Measurements from ENCODE around the gene HECTD2.
"Not testable (repeated sequence)": the region's sequence is repeated elsewhere in the genome, so short reads cannot be mapped to it uniquely, and the experiment has no call there.

Gene HECTD2, protein sequence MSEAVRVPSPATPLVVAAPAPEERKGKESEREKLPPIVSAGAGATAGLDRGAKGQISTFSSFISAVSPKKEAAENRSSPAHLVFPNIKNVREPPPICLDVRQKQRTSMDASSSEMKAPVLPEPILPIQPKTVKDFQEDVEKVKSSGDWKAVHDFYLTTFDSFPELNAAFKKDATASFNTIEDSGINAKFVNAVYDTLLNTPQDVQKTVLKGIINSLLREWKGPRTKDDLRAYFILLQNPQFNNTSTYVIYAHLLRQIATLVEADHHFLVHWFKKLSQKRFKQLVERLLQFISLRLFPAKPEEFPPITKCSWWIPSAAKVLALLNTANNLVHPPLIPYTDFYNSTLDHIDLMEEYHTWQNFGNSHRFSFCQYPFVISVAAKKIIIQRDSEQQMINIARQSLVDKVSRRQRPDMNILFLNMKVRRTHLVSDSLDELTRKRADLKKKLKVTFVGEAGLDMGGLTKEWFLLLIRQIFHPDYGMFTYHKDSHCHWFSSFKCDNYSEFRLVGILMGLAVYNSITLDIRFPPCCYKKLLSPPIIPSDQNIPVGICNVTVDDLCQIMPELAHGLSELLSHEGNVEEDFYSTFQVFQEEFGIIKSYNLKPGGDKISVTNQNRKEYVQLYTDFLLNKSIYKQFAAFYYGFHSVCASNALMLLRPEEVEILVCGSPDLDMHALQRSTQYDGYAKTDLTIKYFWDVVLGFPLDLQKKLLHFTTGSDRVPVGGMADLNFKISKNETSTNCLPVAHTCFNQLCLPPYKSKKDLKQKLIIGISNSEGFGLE

DNA sequence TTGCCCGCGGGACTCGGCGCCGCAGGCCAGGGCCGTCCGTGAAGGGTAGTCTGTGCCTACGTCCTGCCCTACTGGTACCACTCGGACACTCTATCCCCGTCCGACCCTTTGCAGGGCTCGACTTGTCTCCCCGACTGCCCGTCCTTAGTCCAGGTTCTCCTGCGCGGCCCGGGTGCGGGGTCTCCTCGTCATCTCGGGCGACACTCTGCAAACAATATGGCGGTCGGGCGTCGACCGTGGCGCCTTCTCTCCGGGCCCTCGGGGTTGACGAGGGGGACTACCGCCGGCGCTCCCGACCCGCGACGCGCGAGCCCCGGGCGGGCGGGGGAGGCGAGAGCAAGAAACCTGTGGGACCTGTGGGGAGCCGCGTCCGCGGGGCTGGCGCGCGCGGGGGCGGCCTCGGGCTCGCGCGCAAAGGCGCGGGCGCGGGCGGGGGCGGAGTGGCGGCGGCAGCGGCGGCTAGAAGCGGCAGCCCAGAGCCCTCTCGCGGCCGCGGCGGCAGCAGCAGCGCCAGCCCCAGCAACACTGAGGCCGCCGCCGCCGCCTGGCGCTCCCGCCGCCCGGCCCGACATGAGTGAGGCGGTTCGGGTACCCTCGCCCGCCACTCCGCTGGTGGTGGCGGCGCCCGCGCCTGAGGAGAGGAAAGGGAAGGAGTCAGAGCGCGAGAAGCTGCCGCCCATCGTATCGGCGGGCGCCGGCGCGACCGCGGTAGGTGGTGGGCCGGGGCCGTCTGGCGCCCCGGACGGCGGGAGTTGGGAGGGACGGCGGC is at the start of gene HECTD2:
Gene HECTD2, plus strand, starts transcription at position 476 of the 769 bp plus-strand sequence. Its CDS starts 95 bp downstream, at position 571.
- peak; percentile 81 for DNase-seq

DNA sequence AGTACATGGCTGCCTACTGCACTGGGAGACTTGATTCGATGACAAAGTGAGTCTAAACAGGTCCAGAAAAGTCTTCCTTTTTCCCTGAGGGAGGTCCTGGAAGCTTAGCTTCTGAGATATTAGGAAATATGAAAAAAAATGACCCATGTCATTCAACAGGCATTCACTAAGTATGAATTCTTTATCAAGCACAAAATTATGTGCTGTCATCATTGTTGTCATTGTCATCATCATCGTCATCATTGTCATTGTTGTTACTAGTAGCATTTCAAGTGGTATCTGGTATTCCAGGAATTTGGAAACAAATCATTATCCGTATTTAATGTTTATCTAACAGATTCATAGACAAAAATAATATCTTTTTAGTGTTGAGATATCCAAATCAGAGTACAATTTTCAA is 49.7 kb upstream of the HECTD2 start:
- DNase-seq: no peak

DNA sequence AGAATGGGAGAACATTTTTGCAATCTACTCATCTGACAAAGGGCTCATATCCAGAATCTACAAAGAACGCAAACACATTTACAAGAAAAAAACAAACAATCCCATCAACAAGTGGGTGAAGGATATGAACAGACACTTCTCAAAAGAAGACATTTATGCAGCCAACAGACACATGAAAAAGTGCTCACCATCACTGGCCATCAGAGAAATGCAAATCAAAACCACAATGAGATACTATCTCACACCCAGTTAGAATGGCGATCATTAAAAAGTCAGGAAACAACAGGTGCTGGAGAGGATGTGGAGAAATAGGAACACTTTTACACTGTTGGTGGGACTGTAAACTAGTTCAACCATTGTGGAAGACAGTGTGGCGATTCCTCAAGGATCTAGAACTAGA is 44.6 kb upstream of the HECTD2 start:
- DNase-seq: not testable (repeated sequence)

DNA sequence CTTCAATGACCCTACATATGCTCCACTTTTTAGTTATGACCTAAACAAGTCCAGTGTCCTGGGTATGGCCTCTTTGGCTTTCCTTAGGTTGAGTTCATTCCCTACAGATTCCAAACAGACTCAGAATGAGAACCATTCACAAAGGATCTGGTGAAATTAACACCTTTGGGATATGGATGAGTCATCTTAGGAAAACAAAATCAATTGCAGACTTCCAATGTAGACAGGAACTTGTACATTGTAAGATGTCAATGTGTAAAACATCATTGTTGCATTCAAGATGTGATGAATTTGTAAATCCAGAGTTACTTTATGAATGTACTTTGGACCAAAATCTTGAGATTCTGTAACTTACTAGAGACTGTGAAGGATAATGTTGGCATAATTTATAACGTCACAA is 43.4 kb upstream of the HECTD2 start:
- DNase-seq: peak; percentile 34

DNA sequence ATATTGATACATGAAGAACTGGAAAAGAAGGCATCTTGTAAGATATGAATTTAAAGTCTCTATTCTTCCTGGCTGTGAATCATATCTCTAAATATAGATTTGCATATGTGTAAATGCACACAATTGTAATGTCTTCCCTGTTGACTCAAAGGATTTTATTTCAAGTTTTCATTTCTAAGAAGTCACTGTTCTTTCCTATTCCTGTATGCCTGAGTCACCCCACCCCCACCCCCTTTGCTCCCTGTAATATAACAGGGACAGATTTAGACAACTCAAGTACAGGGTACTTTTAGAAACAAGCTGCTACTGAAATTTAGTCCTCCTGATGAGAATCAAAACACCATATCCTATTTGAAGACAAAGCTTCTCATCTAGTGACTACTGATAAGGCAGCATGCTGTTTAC is 43.0 kb upstream of the HECTD2 start:
- DNase-seq: peak; percentile 43

DNA sequence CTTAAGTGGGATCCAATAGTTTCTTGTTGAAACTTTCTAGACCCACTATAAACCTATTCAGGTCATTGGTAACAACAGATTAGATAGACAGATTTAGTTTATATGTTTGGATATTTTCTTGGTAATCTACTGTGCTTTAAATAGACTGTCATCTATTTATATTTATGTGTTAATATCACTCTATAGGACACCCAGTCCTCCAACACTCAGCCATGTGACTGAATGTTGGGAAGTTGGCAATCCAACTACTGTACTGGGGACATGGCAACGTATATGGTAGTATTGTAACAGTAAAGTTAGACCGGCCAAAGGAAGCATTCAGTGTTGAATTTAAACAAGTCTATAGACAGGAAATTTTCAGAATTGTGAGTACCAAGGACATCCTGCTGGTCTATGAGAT is 42.6 kb upstream of the HECTD2 start:
- DNase-seq: no peak

DNA sequence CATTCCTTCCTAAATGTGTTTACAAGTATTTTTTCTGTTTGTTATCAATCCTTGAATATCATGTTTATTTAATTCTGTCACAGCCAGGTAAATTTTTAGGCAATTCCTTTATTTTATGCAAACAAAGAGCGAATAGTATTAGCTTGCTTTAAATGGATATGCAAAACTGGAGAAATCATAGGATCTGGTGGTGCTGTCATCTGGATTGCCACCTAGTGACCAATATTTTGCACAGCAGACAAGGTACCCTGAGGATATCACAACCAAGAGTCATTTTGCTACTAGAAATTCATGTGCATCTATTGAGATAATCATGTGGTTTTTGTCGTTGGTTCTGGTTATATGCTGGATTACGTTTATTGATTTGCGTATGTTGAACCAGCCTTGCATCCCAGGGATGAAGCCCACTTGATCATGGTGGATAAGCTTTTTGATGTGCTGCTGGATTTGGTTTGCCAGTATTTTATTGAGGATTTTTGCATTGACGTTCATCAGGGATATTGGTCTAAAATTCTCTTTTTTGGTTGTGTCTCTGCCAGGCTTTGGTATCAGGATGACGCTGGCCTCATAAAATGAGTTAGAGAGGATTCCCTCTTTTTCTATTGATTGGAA is 40.1 kb upstream of the HECTD2 start:
- DNase-seq: peak; percentile 39

DNA sequence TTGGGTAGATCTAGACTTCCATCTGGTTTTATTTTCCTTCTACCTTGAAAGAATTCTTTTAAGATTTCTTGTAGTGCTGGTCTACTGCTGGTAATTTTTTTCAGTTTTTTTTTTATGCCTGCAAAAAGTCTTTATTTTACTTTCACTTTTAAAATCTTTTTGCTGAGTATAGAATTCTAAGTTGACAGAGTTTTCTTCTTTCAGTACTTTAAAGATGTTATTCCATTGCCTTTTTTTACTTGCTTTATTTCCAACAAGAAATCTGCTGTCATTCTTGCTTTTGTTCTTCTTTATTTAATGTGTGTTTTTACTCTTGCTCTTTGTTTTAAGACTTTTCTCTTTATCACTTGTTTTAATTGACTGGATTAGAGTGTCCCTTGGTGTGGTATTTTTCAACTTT is 36.1 kb upstream of the HECTD2 start:
- no peak for DNase-seq

DNA sequence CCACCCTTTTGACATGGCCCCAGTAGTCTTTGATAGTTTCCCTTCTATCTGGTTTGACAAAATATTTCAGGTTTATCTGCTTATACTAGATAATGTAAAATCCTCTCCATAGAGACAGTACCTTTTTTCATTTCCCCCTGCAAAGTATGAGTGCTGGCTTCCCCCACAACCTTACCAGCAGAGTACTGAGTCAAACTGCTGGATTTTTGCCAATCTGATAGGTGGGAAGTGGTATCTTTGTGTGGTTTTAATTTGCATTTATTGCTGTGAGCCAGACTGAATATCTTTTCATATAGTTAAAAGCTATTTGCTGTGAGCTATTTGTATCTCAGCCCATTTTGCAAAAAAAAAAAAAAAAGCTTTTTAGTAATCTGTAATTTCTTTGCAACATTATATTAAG is 32.1 kb upstream of the HECTD2 start:
- DNase-seq: peak; percentile 66

DNA sequence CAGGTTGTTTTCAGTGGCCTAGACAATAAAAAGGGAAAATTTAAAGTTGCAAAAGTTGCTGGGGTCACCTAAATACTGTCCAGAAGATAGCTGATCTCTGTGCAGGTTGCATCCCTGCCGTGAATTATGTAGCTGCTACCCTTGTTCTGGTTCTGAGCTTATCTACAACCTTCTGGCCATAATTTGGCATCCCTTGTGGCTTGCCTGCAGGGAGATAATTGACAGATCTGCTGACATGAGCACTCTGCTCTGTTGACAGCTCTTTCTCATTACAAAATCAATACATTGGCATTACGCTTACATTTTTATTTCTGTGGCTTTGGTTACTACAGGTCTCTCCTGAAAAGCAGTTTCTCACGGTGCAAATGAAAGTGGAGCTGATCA is 29.3 kb upstream of the HECTD2 start:
- DNase-seq: no peak

DNA sequence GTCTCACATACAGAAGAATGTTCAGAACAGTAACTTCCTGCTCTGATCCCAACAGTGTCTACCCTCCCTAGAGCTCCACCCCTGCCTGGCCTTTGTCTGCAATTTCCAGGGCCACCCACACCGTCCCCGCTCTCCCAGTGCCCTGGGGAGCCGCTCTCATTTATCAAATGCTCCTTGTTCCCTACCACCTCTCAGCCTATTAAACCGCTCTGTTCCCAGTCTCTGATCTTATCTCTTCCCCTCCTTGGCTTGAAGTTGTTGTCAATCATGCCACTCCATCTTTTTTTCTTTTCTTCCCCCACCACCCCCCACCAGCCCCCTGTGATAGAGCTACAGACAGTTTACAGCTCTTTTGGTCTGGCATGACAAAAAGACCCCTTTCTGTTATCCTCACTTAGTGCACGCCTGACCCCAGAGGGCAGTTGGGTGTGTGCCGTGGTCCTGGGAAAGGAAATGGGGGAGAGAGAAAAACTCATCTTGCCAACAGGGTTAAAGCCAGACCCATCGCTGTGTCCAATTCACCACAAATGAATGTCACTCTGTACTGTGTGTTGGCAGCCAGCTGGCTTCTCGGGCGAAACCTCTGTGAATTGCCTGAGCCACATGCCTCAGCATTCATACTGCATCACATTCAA is 28.8 kb upstream of the HECTD2 start:
- no peak for DNase-seq

DNA sequence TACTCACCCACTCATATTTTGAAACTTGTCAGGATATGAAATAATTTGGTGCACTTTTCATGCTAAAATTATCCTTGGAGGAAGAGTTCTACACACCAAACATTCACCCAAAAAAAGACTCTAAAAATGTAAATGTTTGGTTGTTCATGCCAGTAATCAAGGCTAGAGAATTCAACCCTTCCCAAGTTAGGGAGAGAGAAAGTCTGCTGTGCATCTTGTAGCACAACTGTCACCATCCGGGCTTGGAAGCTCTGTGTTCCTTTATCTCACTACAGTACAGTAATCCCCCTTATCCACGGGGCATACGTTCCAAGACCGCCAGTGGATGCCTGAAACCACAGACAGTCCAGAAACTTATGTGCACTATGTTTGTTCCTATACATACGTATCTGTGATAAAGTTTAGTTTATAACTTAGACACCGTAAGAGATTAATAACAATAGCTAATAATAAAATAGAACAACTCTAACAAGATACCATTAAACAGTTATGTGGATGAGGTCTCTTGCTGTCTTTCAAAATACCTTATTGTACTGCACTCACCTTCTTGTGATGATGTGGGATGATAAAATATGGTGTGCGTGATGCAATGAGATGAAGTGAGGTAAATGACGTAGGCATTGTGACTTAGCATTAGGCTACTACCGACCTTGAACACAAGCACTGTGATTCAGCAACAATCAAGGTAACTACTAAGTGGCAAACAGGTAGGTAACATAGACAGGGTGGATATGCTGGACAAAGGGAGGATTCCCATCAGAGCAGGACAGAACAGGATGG is 24.6 kb upstream of the HECTD2 start:
- DNase-seq: no peak

DNA sequence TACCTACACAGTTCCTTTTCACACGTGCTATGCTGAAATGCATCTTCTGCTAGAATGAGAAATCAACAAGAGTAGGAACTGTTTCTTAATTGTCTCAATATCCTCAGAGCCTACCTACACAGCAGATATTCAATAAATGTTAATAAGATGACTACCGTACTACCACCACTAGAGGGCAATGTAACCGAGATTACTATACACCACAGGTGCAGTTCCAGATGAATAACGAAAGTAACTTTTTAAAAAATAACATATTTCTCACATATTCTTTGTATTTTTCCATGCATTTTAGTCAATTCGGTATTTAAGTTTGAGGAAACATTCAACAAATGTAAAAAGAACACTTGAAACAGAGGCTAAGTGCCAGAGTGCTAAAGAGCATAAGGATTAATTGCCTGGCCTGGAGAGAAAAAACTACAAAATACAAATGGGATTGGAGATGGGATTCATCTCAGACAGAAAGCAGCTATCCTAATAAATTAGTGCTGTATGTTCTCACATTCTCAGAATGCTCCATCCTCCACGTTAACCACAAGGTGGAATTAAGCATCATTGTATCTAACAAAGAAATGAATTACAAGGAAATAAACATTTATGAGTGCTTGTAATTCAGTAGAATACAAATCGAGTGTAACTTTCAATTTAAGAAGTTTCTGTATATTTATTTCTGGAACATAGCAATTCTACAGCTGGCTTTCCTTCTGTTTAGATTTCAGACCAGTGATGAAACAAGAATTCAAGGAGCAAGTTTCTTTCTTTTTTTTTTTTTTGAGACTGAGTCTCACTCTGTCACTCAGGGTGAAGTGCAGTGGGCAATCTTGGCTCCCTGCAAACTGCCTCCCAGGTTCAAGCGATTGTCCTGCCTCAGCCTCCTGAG is 20.3 kb upstream of the HECTD2 start:
- DNase-seq: peak; percentile 57

DNA sequence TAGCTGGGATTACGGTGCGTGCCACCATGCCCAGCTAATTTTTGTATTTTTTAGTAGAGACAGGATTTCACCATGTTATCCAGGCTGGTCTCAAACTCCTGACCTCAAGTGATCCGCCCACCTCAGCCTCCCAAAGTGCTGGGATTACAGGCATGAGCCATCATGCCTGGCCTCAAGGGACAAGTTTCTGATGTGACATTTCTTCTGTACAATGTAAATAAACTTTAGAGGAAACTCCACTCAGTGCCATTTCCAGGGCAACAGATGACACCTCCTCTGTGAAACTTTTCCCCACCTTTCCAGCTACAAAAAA is 19.7 kb upstream of the HECTD2 start:
- DNase-seq: not testable (repeated sequence)

DNA sequence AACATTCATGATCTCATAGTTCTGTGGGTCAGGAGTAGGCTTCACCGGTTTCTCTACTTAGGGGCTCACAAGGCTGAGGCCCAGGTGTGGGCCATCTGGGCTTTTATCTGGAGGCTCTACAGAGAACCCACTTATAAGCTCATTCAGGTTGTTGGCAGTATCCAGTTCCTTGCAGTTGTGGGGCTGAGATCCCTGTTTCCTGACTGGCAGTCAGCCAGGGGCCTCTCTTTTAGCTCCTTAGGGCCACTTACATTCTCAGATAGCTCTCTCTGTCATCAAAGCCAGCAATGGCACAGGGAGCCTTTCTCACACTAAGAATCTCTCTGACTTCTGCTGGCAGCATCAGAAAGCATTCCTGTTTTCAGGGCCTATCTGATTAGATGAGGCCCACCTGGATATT is 18.2 kb upstream of the HECTD2 start:
- no peak for DNase-seq

DNA sequence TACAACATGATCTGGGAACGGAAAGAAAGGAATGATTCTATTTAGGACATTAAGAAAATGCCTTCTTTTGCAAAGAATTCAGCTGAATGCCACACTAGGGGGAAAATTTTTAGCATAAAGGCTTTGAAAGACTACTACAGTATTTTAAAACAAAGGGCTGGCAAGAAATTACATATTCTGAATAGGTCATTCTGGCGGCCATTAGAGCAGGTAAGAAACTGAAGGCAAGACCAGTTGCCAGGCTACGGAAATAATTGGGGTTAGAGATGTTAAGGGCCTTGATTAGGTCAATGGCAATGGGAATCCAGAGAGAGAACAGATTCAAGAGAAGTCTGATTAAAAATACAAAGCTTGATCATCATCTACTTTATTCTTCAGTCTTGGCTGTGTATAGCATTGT is 3.8 kb upstream of the HECTD2 start:
- DNase-seq: no peak

DNA sequence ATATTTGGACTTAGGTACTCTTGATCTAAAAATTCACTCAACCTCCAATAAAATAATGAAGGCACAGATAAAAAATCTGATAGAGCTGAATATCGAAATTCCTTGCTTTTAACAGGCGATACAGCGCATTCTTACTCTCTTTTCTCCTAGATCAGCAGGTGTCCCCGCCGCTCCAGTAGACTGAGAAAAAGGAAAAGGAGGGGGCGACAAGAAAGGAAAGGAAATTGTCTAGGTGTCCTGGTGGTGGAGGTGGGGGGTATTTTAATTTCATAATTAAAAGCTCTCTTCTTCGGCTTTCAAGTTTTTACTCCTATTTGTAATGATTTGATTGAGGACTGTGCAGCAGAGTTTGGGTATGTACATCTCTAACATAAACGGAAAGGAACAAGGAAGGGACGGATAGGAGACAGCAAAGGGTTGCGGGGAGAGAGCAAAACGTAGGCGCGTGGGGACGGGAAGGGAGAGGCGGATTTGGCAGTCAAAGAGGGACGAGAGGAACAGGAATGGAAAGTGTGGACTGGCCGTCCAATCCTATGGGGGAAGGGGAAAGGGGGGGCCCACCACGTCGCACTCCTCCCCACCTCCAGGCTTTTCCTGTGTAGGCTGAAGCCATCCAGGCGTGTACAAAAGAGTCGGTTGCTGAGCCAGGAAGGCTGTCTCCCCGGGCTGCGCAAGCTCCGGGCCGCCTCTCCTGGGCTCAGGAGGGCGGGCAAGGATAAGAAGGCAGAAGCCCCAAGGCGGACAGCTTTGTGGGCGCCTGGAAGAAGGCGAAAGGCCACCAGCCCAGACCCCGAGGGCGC is 875 bp upstream of the HECTD2 start:
- DNase-seq: peak; percentile 86

DNA sequence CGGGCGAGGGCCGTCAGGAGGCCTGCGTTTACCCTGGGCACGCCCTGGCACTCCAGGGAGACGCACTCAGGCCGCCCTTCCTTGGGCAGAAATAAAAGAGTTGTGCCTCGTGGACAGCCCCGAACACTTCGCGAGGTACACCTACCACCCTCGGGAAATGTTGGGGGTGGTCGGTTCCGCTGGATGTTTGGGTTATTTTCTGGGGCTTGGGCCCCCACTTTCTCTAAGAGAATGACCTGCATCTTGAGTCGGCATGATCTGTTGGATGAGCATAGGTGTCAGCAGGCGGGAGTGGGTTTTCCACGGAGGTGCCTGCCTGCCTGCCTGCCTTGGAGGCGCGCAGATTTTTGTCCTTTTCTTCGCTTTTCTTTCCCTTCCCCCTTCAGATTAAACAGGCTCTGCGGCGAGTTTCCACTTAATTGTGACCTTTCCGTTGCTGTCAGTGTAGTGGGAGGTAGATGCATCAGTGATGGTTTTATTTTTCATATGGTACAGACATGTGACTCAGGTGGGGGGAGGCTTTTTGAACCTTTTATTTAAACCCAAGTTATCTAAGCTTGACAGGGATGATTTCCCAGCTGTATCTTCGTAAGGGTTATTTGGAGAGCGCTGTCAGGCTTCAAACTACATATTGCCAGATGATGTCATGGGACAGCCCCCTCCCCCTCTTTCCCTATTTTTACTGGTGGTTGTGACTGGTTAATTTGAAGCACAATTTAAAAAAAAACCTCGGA is 661 bp downstream of the HECTD2 start:
- DNase-seq: peak; percentile 45

DNA sequence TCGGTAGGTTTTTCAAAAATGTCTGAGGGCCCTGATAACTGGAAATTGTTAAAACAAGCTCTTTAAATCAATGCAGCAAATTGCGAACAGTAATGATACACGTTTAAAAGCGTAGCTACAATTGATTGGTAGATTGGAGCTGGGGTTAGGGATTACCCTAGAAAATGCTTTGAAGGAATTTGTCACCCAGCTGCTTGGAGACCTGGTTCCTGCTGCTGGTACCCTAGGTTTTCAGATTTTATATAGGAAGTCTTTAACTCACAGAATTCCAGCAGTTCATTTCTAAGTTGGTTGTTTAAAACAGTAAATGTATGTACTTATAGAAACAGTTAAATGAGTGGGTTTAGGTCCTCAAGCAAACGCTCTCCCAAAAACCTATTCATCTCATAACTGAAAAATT is 1.5 kb downstream of the HECTD2 start:
- no peak for DNase-seq
